K562 (cell line): ENCODE measurements around the gene NOL12. TPM values are rescaled to one million over a fixed set of nuclear protein-coding genes. Genes with fewer than 3 reads are reported as not detected.

Source experiments
- ATAC-seq: fragments of 200-7000 bp; cut with Tn5 transposase; 3 replicates; pipeline ENCODE4 v1.9.1; 2020; ENCODE audit warnings: moderate library complexity
- BruUV-seq: library from RNA; stranded (reverse); fragments of 400-500 nt; replicated peaks from 2 replicates; lab custom pipeline; 2021; lab: Mats Ljungman, UMichigan
- CTCF ChIA-PET: fragments of 300-600 bp; formaldehyde crosslinking; extraction: SDS; loops from one replicate; lab custom pipeline; 2021; ENCODE audit warnings: low intra/inter-chr PET ratio; lab: Yijun Ruan, JAX
- POLR2A ChIA-PET: fragments of 300-600, 350-650 bp; sonication (Branson Sonifier 250); formaldehyde crosslinking; extraction: SDS; loops from one replicate; lab custom pipeline; 2021; ENCODE audit warnings: antibody characterized with exemption, inconsistent platforms; lab: Yijun Ruan, JAX
- DNase-seq, 4 experiments: peaks; one replicate each; pipeline versions ENCODE4 v3.0.0 to v3.0.0-alpha.2; 2011 to 2018; ENCODE audit warnings: low spot score in 3 of 4, mixed read lengths in 3 of 4; ENCODE audit errors: extremely low read depth in 1 of 4
- FAIRE-seq: peaks from 2 replicates; lab custom pipeline; 2011; peaks lifted over from hg19 to GRCh38; lab: Jason Lieb, UNC
- H2AFZ ChIP-seq: 2 replicates; pipeline ENCODE4 v1.6.0; 2011; ENCODE audit warnings: low read depth, low read length, control low read depth, inconsistent platforms
- H3K27ac ChIP-seq: fragments of 200-600 bp; 3 replicates; pipeline ENCODE4 v1.8.0; 2011; ENCODE audit warnings: low read depth, mild to moderate bottlenecking, control low read depth, inconsistent platforms, low read length, moderate library complexity, mixed read lengths; ENCODE audit errors: extremely low read depth
- H3K27me3 ChIP-seq, 2 experiments: fragments of 300-600 bp in 1 of 2; 2 replicates in 1 of 2; 3 replicates in 1 of 2; pipeline versions ENCODE4 v1.6.0 to v1.8.0; 2011; ENCODE audit warnings: inconsistent platforms in 2 of 2, low read length in 2 of 2, mild to moderate bottlenecking in 1 of 2, mixed read lengths in 1 of 2, moderate library complexity in 1 of 2; ENCODE audit not compliant: control insufficient read depth in 2 of 2, insufficient read depth in 2 of 2
- H3K36me3 ChIP-seq: fragments of 300-600 bp; 3 replicates; pipeline ENCODE4 v1.8.0; 2011; ENCODE audit warnings: mild to moderate bottlenecking, low read length, inconsistent platforms; ENCODE audit not compliant: control insufficient read depth, insufficient read depth
- H3K4me1 ChIP-seq, 2 experiments: fragments of 200-600 bp in 1 of 2; replicated peaks in 1 of 2; 2 replicates in 1 of 2; 3 replicates in 1 of 2; pipeline versions ENCODE4 v1.5.1 to v1.8.0; 2011; ENCODE audit warnings: inconsistent platforms in 2 of 2, low read length in 2 of 2, mild to moderate bottlenecking in 1 of 2, mixed read lengths in 1 of 2, moderate library complexity in 1 of 2; ENCODE audit not compliant: control insufficient read depth in 2 of 2, insufficient read depth in 2 of 2
- H3K4me2 ChIP-seq: 2 replicates; pipeline ENCODE4 v1.6.1; 2011; ENCODE audit warnings: low read length, control low read depth, inconsistent platforms, mixed read lengths; ENCODE audit not compliant: insufficient read depth
- H3K4me3 ChIP-seq: fragments of 200-600 bp; sonication (generic), shearing (Covaris generic); 2 replicates; pipeline ENCODE4 v1.5.1; 2016; ENCODE audit warnings: control low read depth, inconsistent platforms
- H3K79me2 ChIP-seq: fragments of 200-600 bp; 3 replicates; pipeline ENCODE4 v1.8.0; 2011; ENCODE audit warnings: low read length, inconsistent platforms; ENCODE audit not compliant: control insufficient read depth, insufficient read depth
- H3K9ac ChIP-seq, 2 experiments: 2 replicates each; pipeline versions ENCODE4 v1.6.0 to v1.6.1; 2011; ENCODE audit warnings: low read depth in 2 of 2, low read length in 2 of 2, control low read depth in 1 of 2, inconsistent platforms in 1 of 2, mild to moderate bottlenecking in 1 of 2, mixed read lengths in 1 of 2; ENCODE audit not compliant: insufficient read depth in 1 of 2
- H3K9me1 ChIP-seq: one replicate; pipeline ENCODE4 v1.6.0; 2011; ENCODE audit warnings: inconsistent platforms, mild to moderate bottlenecking, low read length, moderate library complexity; ENCODE audit not compliant: control insufficient read depth, insufficient read depth
- H3K9me3 ChIP-seq: replicated peaks from 2 replicates; pipeline ENCODE4 v1.5.1; 2011; ENCODE audit warnings: low read depth, low read length, inconsistent platforms; ENCODE audit not compliant: control insufficient read depth, insufficient read depth
- H4K20me1 ChIP-seq: replicated peaks from 2 replicates; pipeline ENCODE4 v1.6.1; 2011; ENCODE audit warnings: low read length, inconsistent platforms, mixed read lengths; ENCODE audit not compliant: control insufficient read depth, insufficient read depth
- ATF3 ChIP-seq, 2 experiments: fragments of 450-650 bp in 1 of 2; sonication (generic) in 1 of 2; formaldehyde crosslinking in 1 of 2; IDR thresholded peaks in 1 of 2; conservative IDR thresholded peaks in 1 of 2; 2 replicates each; pipeline versions ENCODE4 v1.6.1 to v1.8.1; 2016 to 2023; ENCODE audit warnings: mild to moderate bottlenecking in 2 of 2, moderate library complexity in 2 of 2, inconsistent platforms in 1 of 2, missing genetic modification reagents in 1 of 2
- BCOR ChIP-seq: fragments of 450-650 bp; IDR thresholded peaks from 2 replicates; pipeline ENCODE4 v1.6.1; 2016
- CBX1 ChIP-seq: sonication (generic); IDR thresholded peaks from 2 replicates; pipeline ENCODE4 v1.6.1; 2016; ENCODE audit warnings: antibody characterized with exemption, low read depth, mild to moderate bottlenecking
- CTCF ChIP-seq, 3 experiments: IDR thresholded peaks in 2 of 3; conservative IDR thresholded peaks in 1 of 3; 2 replicates each; pipeline ENCODE4 v1.5.1; 2011 to 2012; ENCODE audit warnings: low read length in 3 of 3, mild to moderate bottlenecking in 3 of 3, control low read depth in 2 of 3, improper control_type of control experiment in 1 of 3, inconsistent platforms in 1 of 3, low read depth in 1 of 3, mixed read lengths in 1 of 3, moderate library complexity in 1 of 3; ENCODE audit not compliant: insufficient read depth in 2 of 3
- KHSRP ChIP-seq: fragments of 450-650 bp; IDR thresholded peaks from 2 replicates; pipeline ENCODE4 v1.6.1; 2017
- NFE2 ChIP-seq: IDR thresholded peaks from 2 replicates; pipeline ENCODE4 v1.6.1; 2014; ENCODE audit warnings: antibody characterized with exemption, low read depth
- PPARD ChIP-seq: fragments of 250-450 bp; sonication (Bioruptor Pico); IDR thresholded peaks from 2 replicates; pipeline ENCODE4 v1.8.0; 2022; ENCODE audit warnings: inconsistent platforms, mild to moderate bottlenecking, moderate library complexity
- ZFP36 ChIP-seq: fragments of 150-350 bp; IDR thresholded peaks from 2 replicates; pipeline ENCODE4 v1.6.1; 2018; ENCODE audit warnings: low read length, low read depth; ENCODE audit not compliant: partially characterized antibody
- ZKSCAN3 ChIP-seq: fragments of 250-450 bp; sonication (Bioruptor Pico); IDR thresholded peaks from 2 replicates; pipeline ENCODE4 v1.4.0; 2020
- ZNF239 ChIP-seq: fragments of 250-450 bp; sonication (Bioruptor Pico); IDR thresholded peaks from 2 replicates; pipeline ENCODE4 v1.4.0; 2020; ENCODE audit warnings: mild to moderate bottlenecking
- ZNF79 ChIP-seq: fragments of 250-450 bp; sonication (Bioruptor Pico); IDR thresholded peaks from 2 replicates; pipeline ENCODE4 v1.4.0; 2020; ENCODE audit warnings: low read depth, mild to moderate bottlenecking, moderate library complexity
- WGBS: fragments of 100-300 bp; shearing (Covaris generic); methylation state at CpG from one replicate; pipeline ENCODE4 v1.1.6; 2016; ENCODE audit warnings: low coverage, mixed read lengths; ENCODE audit not compliant: insufficient coverage; ENCODE audit errors: missing lambda C conversion rate; 5-methylcytosine and 5-hydroxymethylcytosine counted together
- in situ Hi-C: fragments of 300-500 bp; cut with MboI; formaldehyde crosslinking; loops from 4 replicates; pipeline ENCODE4 v1.15.0; 2018; ENCODE audit warnings: inconsistent platforms, mixed read lengths
- intact Hi-C: fragments of 100-400 bp; cut with micrococcal nuclease; formaldehyde crosslinking; loops from 2 replicates; pipeline ENCODE4 v1.14.2; 2022
- polyA plus RNA-seq, 8 experiments: library from polyadenylated mRNA; depleted of rRNA in 4 of 8; stranded (reverse) in 5 of 8; unstranded in 3 of 8; fragments of >200 nt; fragmentation: Nextera tagmentation in 2 of 8; fragmentation: Illumina TruSeq in 1 of 8; extraction: Ambion mirVana in 2 of 8; extraction: Trizol in 1 of 8; gene quantifications; 2 replicates each; pipeline versions ENCODE4 v1.2.1 to v1.2.3, GENCODE V29; 2011 to 2014; ENCODE audit warnings: inconsistent platforms in 1 of 8, missing spikeins in 1 of 8
- total RNA-seq, 7 experiments: library from RNA; depleted of rRNA in 6 of 7; stranded (reverse); fragments of >200 nt in 6 of 7; fragmentation: Illumina TruSeq in 2 of 7; extraction: Trizol in 2 of 7; gene quantifications; 2 replicates each; pipeline versions ENCODE4 v1.2.1 to v1.2.3, GENCODE V29; 2011 to 2021; ENCODE audit warnings: low replicate concordance in 1 of 7

The NOL12 gene
- total and polyA plus RNA-seq, 9 of the 15 experiments (the other 6 are each of a cell fraction or from before 2014, with no cell fraction given): 2.8 to 40.9 (median 28.5) TPM

GRCh38 chr22:37725551-37726240 is 39.6 kb downstream of the NOL12 start:
- Histone ChIP-seq H3K4me1 (peaks cover 5 to 8% of the 10 kb centered on the region in 2 experiments; a peak in 2 of 5 replicates), H4K20me1 (no peaks in the 10 kb centered on the region), H3K9ac (no peak overlapping the region), H3K27me3 (peaks cover 4 to 15% of the 10 kb centered on the region in 2 experiments; a peak in 3 of 5 replicates), H3K27ac (no peak overlapping the region), H2AFZ (no peak overlapping the region), H3K4me2 (no peak overlapping the region), H3K79me2 (no peaks in the 10 kb centered on the region)
- DNase-seq (no peak), ATAC-seq (no peak), FAIRE-seq (no peak)
- intact Hi-C loops: no loop called here
- POLR2A ChIA-PET: no interaction called here
- WGBS: 2% methylated on average over 9 of the region's 25 CpGs
- no TSS peak for BruUV-seq
- no peak for TF ChIP-seq CBX1
- TF ChIP-seq, all 486 proteins: peak for 0
- Histone ChIP-seq H3K9me3 (no peaks in the 10 kb centered on the region), H3K9me1 (no peaks in the 10 kb centered on the region), H3K4me3 (no peak overlapping the region), H3K36me3 (no peaks in the 10 kb centered on the region)
- CTCF ChIA-PET: interaction anchor here (0.5 to 1.0 kb wide), 2 partner anchors 89 to 853 kb away, joined by 3 read pairs; no protein-coding TSS in a partner anchor
- in situ Hi-C loops: no loop called here

- FAIRE-seq: no peak
- Histone ChIP-seq H2AFZ (no peak overlapping the region), H3K4me2 (no peak overlapping the region), H3K36me3 (no peaks in the 10 kb centered on the region), H3K4me3 (no peak overlapping the region), H3K79me2 (no peaks in the 10 kb centered on the region), H3K27me3 (peaks cover 4 to 15% of the 10 kb centered on the region in 2 experiments; a peak in 3 of 5 replicates), H4K20me1 (no peaks in the 10 kb centered on the region), H3K9me1 (no peaks in the 10 kb centered on the region), H3K4me1 (peaks cover 5 to 8% of the 10 kb centered on the region in 2 experiments; a peak in 2 of 5 replicates), H3K27ac (no peak overlapping the region), H3K9me3 (no peaks in the 10 kb centered on the region), H3K9ac (no peak overlapping the region)
- ChIA-PET POLR2A (no interaction called here), CTCF (interaction anchor here (0.5 to 1.0 kb wide), 2 partner anchors 90 to 853 kb away, joined by 3 read pairs; no protein-coding TSS in a partner anchor)
- intact Hi-C loops (no loop called here), in situ Hi-C loops (no loop called here)
- peak; percentile 70 for ATAC-seq
- BruUV-seq: no TSS peak
- DNase-seq: no peak
- WGBS: 34% methylated on average over 14 of the region's 20 CpGs
- TF ChIP-seq ZNF79 (CRISPR knock-in tag) (no peak), ZNF239 (CRISPR knock-in tag) (no peak), KHSRP (no peak), ATF3 (IDR thresholded peaks at IDR 0.05) (0 out of 2 replicates have a peak, but pooled peaks have one; percentile 11), ATF3 (CRISPR knock-in tag; conservative IDR thresholded peaks at IDR 0.05) (no peak), CTCF (IDR thresholded peaks at IDR 0.05 in 2 of 3, conservative IDR thresholded peaks at IDR 0.05 in 1 of 3; ENCODE audit: insufficient read depth in 2 of 3, low read depth in 1 of 3, low read length in 3 of 3) (peak in 1 of 3 experiments; percentile 36; a peak in 2 of 6 replicates), PPARD (no peak), NFE2 (no peak), ZFP36 (peak; percentile 80), ZKSCAN3 (CRISPR knock-in tag) (no peak), BCOR (0 out of 2 replicates have a peak, but pooled peaks have one; percentile 46)
Measured at GRCh38 chr22:37726241-37726887, 40.2 kb downstream of the NOL12 start.
